ENCODE measurements around the gene TFIP11.

Gene TFIP11

GRCh38 chr22:26553056-26553752 is 40.9 kb upstream of the TFIP11 start:
- no peak for TF ChIP-seq CTCF (IDR thresholded peaks at IDR 0.05; ENCODE audit: extremely low read depth, missing control alignments)
- DNase-seq (ENCODE audit: low spot score) = no peak

- DNase-seq (ENCODE audit: low spot score) = no peak
- TF ChIP-seq CTCF (IDR thresholded peaks at IDR 0.05; ENCODE audit: extremely low read depth, missing control alignments) = no peak
These were observed 40.2 kb upstream of the TFIP11 start for GRCh38 chr22:26552466-26552865.

GRCh38 chr22:26551568-26551967 is 39.3 kb upstream of the TFIP11 start:
- no peak for DNase-seq (ENCODE audit: low spot score)
- no peak for TF ChIP-seq CTCF (IDR thresholded peaks at IDR 0.05; ENCODE audit: extremely low read depth, missing control alignments)

GRCh38 chr22:26550498-26551033 is 38.3 kb upstream of the TFIP11 start:
- no peak for TF ChIP-seq CTCF (IDR thresholded peaks at IDR 0.05; ENCODE audit: extremely low read depth, missing control alignments)
- DNase-seq (ENCODE audit: low spot score) = no peak

- TF ChIP-seq CTCF (IDR thresholded peaks at IDR 0.05; ENCODE audit: extremely low read depth, missing control alignments) = no peak
These were observed 37.7 kb upstream of the TFIP11 start for GRCh38 chr22:26549902-26550497.

GRCh38 chr22:26548984-26549383 is 36.7 kb upstream of the TFIP11 start:
- TF ChIP-seq CTCF (IDR thresholded peaks at IDR 0.05; ENCODE audit: extremely low read depth, missing control alignments) = no peak
- no peak for DNase-seq (ENCODE audit: low spot score)

More at GRCh38 chr22:26549902-26550497, 37.7 kb upstream of the TFIP11 start:
- DNase-seq (ENCODE audit: low spot score) = no peak

GRCh38 chr22:26548303-26548702 is 36.0 kb upstream of the TFIP11 start:
- DNase-seq (ENCODE audit: low spot score) = no peak
- no peak for TF ChIP-seq CTCF (IDR thresholded peaks at IDR 0.05; ENCODE audit: extremely low read depth, missing control alignments)

Data from GM20000 (cell line).